ENCODE results near the gene PSAP. TPM values are rescaled to one million over a fixed set of nuclear protein-coding genes. Genes with fewer than 3 reads are reported as not detected.

The PSAP gene
- polyA plus RNA-seq, 1 donor = 540 TPM

DNA sequence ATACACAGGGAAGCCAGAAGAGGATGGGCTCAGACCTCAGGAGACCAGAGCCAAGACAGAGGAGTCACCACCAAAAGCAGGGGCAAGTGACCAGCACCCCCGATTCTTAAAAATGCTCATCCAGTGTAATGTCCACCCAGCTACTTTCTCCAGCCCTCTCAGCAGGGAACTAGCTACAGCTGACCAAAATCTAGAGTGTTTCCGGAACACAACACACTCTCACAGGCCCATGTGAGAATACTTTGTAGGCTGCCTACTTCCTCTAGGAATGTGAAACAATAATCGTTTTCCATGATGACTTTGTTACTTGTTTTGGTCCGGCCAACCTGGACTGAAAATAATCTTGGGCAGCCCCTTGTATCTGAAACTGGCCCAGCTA lies 14.5 kb downstream of the PSAP start:
- WGBS (ENCODE audit: insufficient coverage, low lambda C conversion rate) = 100% methylated on average over 1 of the region's 4 CpGs
- Histone ChIP-seq H3K4me1 (ENCODE audit: control insufficient read depth, insufficient read depth, low read length) (peaks cover 23% of the 10 kb centered on the region), H3K4me3 (ENCODE audit: low read length) (no peak overlapping the region), H3K27ac (ENCODE audit: low read length) (peak overlapping the region; percentile 39), H3K9me3 (ENCODE audit: control insufficient read depth, low read depth, low read length) (no peaks in the 10 kb centered on the region), H3K36me3 (ENCODE audit: control insufficient read depth, insufficient read depth, low read length) (peaks cover 28% of the 10 kb centered on the region), H3K27me3 (ENCODE audit: control insufficient read depth, insufficient read depth, low read length) (no peaks in the 10 kb centered on the region)
- no peak for DNase-seq

DNA sequence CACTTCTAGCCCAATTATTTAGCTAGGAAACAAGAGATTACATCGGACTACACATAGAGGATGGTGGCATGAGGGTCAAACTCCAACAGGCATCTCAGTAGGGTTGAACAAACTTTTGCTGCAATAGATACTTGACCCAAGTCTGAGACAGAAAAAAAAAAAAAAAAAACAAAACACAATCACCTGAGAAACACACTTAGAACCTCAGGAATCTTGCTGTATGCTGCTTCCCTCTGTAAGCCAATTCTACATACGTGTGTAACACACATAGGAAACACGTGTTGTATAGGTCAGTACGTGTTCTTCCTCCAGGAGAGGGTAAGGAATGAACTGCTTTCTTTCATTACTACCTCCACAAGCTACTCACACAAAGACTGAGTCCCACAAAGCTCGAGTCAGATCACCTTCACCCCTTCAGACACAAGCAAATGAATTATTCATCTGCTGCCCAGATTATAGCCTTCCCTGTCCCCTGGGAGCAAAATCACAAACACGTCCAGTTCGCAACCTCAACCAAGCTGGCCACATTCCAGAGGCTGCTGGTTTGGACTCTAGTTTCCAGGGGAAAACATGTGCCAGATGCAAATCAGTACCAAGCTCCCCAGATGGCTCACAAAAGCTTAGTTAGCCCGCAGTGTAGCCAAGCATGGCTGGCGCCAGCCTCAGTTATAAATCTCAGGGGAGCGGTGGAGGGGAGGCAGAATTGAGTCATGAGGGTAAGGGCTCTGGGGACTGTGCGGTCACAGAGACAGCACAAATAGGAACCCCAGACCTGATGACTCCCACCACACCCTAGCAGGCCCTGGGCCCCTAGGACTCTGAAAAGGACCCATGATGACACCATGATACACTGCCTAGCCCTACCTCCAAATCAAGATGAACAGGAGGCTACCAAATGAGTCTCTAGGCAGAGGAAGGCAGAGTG lies 15.1 kb downstream of the PSAP start:
- H3K27me3 ChIP-seq (ENCODE audit: control insufficient read depth, insufficient read depth, low read length) = no peaks in the 10 kb centered on the region
- H3K27ac ChIP-seq (ENCODE audit: low read length) = peak overlapping the region; percentile 39
- WGBS (ENCODE audit: insufficient coverage, low lambda C conversion rate) = 93% methylated on average over 3 of the region's 11 CpGs
- DNase-seq = peak in 1 of 2 donors; percentile 27
- H3K36me3 ChIP-seq (ENCODE audit: control insufficient read depth, insufficient read depth, low read length) = peaks cover 35% of the 10 kb centered on the region
- no peaks in the 10 kb centered on the region for H3K9me3 ChIP-seq (ENCODE audit: control insufficient read depth, low read depth, low read length)
- no peak overlapping the region for H3K4me3 ChIP-seq (ENCODE audit: low read length)
- H3K4me1 ChIP-seq (ENCODE audit: control insufficient read depth, insufficient read depth, low read length) = peaks cover 23% of the 10 kb centered on the region

DNA sequence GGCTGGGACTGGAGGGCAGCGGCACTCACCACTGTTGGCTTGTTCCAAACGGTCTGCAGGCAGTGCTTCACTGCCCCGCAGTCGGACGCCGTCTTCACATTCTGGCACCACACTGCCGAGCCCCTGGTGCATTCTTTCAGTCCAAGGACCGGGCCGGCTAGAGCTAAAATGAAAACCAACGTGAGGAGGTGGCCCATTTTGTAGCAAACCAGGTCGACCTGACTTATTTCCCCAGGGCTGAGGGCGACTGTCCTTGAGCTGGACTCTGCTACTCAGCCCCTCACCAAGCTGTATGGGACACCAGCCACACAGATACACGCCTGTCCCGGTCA lies 16.7 kb downstream of the PSAP start:
- Histone ChIP-seq H3K4me3 (ENCODE audit: low read length) (no peak overlapping the region), H3K27ac (ENCODE audit: low read length) (no peak overlapping the region), H3K36me3 (ENCODE audit: control insufficient read depth, insufficient read depth, low read length) (peaks cover 50% of the 10 kb centered on the region), H3K9me3 (ENCODE audit: control insufficient read depth, low read depth, low read length) (no peaks in the 10 kb centered on the region), H3K4me1 (ENCODE audit: control insufficient read depth, insufficient read depth, low read length) (peaks cover 19% of the 10 kb centered on the region), H3K27me3 (ENCODE audit: control insufficient read depth, insufficient read depth, low read length) (no peaks in the 10 kb centered on the region)
- WGBS (ENCODE audit: insufficient coverage, low lambda C conversion rate) = no CpG with 5 or more reads among the region's 14 CpGs
- DNase-seq = no peak

DNA sequence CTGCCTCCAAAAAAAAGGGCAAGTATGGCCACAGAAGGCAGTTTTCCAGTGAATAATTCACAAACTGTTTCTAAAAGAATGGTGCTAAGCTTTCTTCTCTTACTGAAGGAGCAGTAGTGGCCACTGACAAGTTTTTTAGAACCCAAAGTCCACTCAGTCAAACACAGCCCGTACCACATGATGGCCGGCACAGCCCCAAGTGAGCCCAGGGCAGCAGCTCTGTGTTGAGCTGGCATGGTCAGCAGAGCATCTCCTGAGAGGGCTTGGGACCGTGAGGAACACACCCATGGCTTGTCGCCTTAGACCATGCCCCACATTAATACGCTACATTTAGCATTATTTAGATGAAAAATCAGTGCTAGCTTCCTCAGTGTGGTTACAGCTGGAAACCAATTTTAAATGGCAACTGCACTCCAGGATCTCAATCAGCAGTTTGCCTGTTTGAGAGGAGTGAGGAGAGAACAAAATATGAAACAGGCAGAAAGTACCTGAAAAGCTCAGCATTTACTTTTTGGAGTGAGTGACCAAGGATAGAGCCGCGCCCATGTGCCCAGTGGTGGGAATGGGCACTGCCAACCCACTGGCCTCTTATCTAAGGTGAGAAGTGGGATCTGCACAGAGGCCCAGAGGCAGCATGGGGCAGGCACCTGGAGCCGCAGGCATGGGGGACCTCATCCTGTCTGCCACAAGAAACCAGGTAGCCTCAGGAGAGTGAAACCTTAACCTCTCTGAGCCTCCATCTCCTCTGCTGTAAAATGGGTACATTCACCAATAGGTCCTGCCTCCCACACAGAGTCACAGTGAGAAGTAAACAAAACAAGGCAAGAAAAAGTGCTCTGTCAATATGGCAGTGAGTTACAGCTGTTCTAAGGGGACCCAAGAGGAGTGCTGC lies 17.4 kb downstream of the PSAP start:
- DNase-seq = no peak
- Histone ChIP-seq H3K4me1 (ENCODE audit: control insufficient read depth, insufficient read depth, low read length) (peaks cover 19% of the 10 kb centered on the region), H3K9me3 (ENCODE audit: control insufficient read depth, low read depth, low read length) (no peaks in the 10 kb centered on the region), H3K27ac (ENCODE audit: low read length) (no peak overlapping the region), H3K36me3 (ENCODE audit: control insufficient read depth, insufficient read depth, low read length) (peaks cover 57% of the 10 kb centered on the region), H3K27me3 (ENCODE audit: control insufficient read depth, insufficient read depth, low read length) (no peaks in the 10 kb centered on the region), H3K4me3 (ENCODE audit: low read length) (no peak overlapping the region)
- WGBS (ENCODE audit: insufficient coverage, low lambda C conversion rate) = no CpG with 5 or more reads among the region's 8 CpGs

DNA sequence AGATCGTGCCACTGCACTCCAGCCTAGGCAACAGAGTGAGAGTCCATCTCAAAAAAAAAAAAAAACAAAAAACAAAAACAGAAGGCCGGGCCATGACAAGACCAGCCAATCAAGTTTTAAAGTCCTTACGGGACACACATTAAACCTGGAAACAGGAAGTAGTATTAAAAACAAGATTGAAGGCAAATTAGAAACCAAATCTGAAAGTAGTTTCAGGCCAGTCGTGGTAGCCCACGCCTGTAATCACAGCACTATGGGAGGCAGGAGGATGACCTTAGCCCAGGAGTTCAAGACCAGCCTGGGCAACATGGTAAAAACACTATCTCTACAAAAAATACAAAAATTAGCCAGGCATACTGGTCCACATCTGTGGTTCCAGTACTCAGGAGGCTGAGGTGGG lies 18.1 kb downstream of the PSAP start:
- no peaks in the 10 kb centered on the region for H3K27me3 ChIP-seq (ENCODE audit: control insufficient read depth, insufficient read depth, low read length)
- WGBS (ENCODE audit: insufficient coverage, low lambda C conversion rate) = 93% methylated on average over 2 of the region's 5 CpGs
- H3K9me3 ChIP-seq (ENCODE audit: control insufficient read depth, low read depth, low read length) = no peaks in the 10 kb centered on the region
- H3K36me3 ChIP-seq (ENCODE audit: control insufficient read depth, insufficient read depth, low read length) = peaks cover 62% of the 10 kb centered on the region
- H3K27ac ChIP-seq (ENCODE audit: low read length) = no peak overlapping the region
- no peak for DNase-seq
- H3K4me3 ChIP-seq (ENCODE audit: low read length) = no peak overlapping the region
- H3K4me1 ChIP-seq (ENCODE audit: control insufficient read depth, insufficient read depth, low read length) = peaks cover 19% of the 10 kb centered on the region

DNA sequence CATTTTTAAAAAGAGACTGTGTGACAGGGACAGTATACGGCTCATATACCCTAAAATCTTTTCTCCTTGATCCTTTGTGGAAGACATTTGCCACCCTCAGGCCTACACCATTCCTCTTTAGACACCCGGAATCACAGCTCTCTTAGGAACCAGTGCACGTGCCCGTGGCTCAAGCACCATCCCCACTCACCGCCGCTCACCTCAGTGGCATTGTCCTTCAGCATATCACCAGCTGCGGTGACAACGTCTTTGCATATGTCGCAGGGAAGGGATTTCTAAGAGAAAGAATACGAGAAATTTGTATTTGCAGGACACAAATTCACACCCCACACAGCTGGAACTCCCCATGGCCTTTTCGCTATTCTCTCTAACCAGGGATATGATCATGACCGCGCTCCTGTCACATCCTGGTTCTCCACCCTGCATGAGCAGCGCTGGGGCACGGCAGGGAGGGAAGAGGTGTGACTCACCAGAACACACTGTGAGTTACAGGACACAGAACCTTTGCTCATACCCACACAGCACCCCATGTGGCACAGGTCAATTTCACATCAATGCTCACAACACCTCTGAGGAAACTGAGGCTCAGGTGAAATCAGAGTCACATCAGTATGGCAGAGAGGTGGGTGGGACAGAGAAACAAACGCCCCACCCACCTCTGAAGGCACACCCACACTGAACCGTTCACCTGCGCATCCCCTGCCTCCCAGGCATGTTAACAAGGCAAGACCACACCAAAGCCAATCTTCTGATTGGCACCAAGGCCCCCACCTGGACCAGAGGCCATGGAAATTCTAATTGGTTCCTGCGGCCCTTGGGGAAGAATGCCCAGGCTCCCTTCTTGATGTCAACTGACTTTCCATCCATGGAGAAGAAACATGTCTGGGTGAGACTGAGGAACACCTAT lies 19.2 kb downstream of the PSAP start:
- H3K27me3 ChIP-seq (ENCODE audit: control insufficient read depth, insufficient read depth, low read length) = no peaks in the 10 kb centered on the region
- H3K4me3 ChIP-seq (ENCODE audit: low read length) = no peak overlapping the region
- H3K4me1 ChIP-seq (ENCODE audit: control insufficient read depth, insufficient read depth, low read length) = peaks cover 10% of the 10 kb centered on the region
- WGBS (ENCODE audit: insufficient coverage, low lambda C conversion rate) = 67% methylated on average over 1 of the region's 19 CpGs
- DNase-seq = no peak
- no peak overlapping the region for H3K27ac ChIP-seq (ENCODE audit: low read length)
- H3K36me3 ChIP-seq (ENCODE audit: control insufficient read depth, insufficient read depth, low read length) = peaks cover 65% of the 10 kb centered on the region
- no peaks in the 10 kb centered on the region for H3K9me3 ChIP-seq (ENCODE audit: control insufficient read depth, low read depth, low read length)

DNA sequence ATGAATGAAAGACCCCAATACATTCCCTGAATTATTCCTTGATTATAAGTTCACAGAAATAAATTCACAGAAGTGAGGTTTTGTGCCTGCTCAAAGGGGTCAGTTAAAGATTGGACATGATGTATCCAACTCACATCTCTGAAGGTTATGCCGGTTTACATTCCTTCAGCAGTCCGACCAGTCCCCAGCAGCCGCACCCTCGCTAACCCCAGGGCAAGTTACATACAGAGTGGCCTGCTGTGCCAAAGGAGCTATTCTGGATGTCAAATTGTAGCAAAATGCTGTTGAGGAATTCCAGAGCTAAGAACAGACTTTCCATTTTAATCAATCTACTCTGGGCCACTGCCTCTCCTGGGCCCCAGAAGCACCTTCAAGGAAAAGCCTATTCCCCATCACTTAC lies 20.3 kb downstream of the PSAP start:
- no CpG with 5 or more reads among the region's 4 CpGs for WGBS (ENCODE audit: insufficient coverage, low lambda C conversion rate)
- DNase-seq = no peak

DNA sequence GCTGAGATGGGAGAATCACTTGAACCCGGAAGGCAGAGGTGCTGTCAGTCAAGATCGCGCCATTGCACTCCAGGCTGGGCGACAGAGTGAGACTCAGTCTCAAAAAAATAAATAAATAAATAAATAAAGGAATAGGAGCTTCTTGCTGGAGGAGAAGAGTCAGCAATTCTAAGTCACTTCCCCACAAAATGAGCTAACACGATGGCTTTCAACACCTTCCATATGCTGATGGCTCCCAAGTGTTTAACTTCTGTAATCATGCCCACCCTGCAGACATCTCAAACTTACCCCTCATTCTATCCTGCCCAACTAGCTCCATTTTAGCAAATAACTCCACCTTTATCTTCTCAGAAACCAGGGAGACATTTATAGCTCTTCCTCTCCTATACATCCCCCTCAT lies 21.2 kb downstream of the PSAP start:
- Histone ChIP-seq H3K27me3 (ENCODE audit: control insufficient read depth, insufficient read depth, low read length) (no peaks in the 10 kb centered on the region), H3K4me3 (ENCODE audit: low read length) (no peak overlapping the region), H3K36me3 (ENCODE audit: control insufficient read depth, insufficient read depth, low read length) (peaks cover 85% of the 10 kb centered on the region), H3K27ac (ENCODE audit: low read length) (no peak overlapping the region), H3K4me1 (ENCODE audit: control insufficient read depth, insufficient read depth, low read length) (no peaks in the 10 kb centered on the region), H3K9me3 (ENCODE audit: control insufficient read depth, low read depth, low read length) (no peaks in the 10 kb centered on the region)
- DNase-seq = no peak
- 100% methylated on average over 1 of the region's 5 CpGs for WGBS (ENCODE audit: insufficient coverage, low lambda C conversion rate)

More for the DNA sequence above, 20.3 kb downstream of the PSAP start:
- H3K9me3 ChIP-seq (ENCODE audit: control insufficient read depth, low read depth, low read length) = no peaks in the 10 kb centered on the region
- H3K4me3 ChIP-seq (ENCODE audit: low read length) = no peak overlapping the region
- peaks cover 77% of the 10 kb centered on the region for H3K36me3 ChIP-seq (ENCODE audit: control insufficient read depth, insufficient read depth, low read length)
- no peaks in the 10 kb centered on the region for H3K27me3 ChIP-seq (ENCODE audit: control insufficient read depth, insufficient read depth, low read length)
- peaks cover under 1% of the 10 kb centered on the region for H3K4me1 ChIP-seq (ENCODE audit: control insufficient read depth, insufficient read depth, low read length)
- H3K27ac ChIP-seq (ENCODE audit: low read length) = no peak overlapping the region

DNA sequence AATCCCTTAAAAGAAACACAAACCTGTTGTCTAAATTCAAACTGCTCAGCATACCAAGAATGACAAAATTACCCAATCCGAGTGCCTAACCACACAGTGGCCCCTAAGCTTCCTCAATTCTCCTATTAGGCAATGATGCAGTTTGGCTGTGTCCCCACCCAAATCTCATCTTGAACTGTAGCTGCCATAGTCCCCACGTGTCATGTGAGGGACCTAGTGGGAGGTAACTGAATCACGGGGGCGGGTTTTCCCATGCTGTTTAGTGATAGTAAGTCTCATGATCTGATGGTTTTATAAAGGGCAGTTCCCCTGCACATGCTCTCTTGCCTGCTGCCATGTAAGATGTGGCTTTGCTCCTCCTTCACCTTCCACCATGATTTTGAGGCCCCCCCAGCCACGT lies 21.9 kb downstream of the PSAP start:
- no peak overlapping the region for H3K4me3 ChIP-seq (ENCODE audit: low read length)
- peaks cover 88% of the 10 kb centered on the region for H3K36me3 ChIP-seq (ENCODE audit: control insufficient read depth, insufficient read depth, low read length)
- H3K4me1 ChIP-seq (ENCODE audit: control insufficient read depth, insufficient read depth, low read length) = no peaks in the 10 kb centered on the region
- no peak for DNase-seq
- H3K27me3 ChIP-seq (ENCODE audit: control insufficient read depth, insufficient read depth, low read length) = no peaks in the 10 kb centered on the region
- WGBS (ENCODE audit: insufficient coverage, low lambda C conversion rate) = no CpG with 5 or more reads among the region's 5 CpGs
- no peak overlapping the region for H3K27ac ChIP-seq (ENCODE audit: low read length)
- no peaks in the 10 kb centered on the region for H3K9me3 ChIP-seq (ENCODE audit: control insufficient read depth, low read depth, low read length)

DNA sequence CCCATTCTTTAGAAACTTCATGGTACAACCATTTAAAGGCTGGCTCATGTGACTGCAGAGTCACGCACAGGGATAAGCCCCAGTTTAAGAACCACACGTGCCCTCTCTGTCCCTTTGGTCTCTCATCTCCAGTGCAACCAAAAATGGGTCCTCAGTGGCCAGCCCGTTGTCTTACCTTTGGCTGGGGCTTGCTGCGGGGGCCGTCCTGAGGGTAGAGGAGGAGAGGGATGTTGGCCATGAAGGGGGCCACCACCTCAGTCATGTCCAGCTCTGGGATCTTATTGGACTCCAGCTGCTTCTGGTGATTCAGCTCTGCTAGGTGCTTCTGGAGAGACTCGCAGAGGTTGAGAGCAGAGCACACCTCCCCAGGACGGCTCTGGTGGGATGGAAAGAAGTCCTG lies 22.3 kb downstream of the PSAP start:
- no peak for DNase-seq
- Histone ChIP-seq H3K4me1 (ENCODE audit: control insufficient read depth, insufficient read depth, low read length) (no peaks in the 10 kb centered on the region), H3K9me3 (ENCODE audit: control insufficient read depth, low read depth, low read length) (no peaks in the 10 kb centered on the region), H3K27me3 (ENCODE audit: control insufficient read depth, insufficient read depth, low read length) (no peaks in the 10 kb centered on the region), H3K36me3 (ENCODE audit: control insufficient read depth, insufficient read depth, low read length) (peaks cover 89% of the 10 kb centered on the region), H3K27ac (ENCODE audit: low read length) (no peak overlapping the region), H3K4me3 (ENCODE audit: low read length) (no peak overlapping the region)
- WGBS (ENCODE audit: insufficient coverage, low lambda C conversion rate) = no CpG with 5 or more reads among the region's 7 CpGs

All from large intestine (tissue), 3 donors.